HEK293 (cell line): ENCODE results near the gene CDK4.

ENCODE experiments used
- BCL11B ChIP-seq: fragments of 450-650 bp; formaldehyde crosslinking; IDR thresholded peaks from 2 replicates; pipeline ENCODE4 v1.5.1; 2016; ENCODE audit warnings: low read depth, missing biosample characterization, missing genetic modification characterization
- GLIS1 ChIP-seq: fragments of 450-650 bp; formaldehyde crosslinking; IDR thresholded peaks from 2 replicates; pipeline ENCODE4 v1.5.1; 2016; ENCODE audit warnings: missing biosample characterization, missing genetic modification characterization
- HOXA7 ChIP-seq: sonication (generic); formaldehyde crosslinking; IDR thresholded peaks from 2 replicates; pipeline ENCODE4 v1.8.1; 2022; ENCODE audit warnings: missing genetic modification reagents, borderline replicate concordance
- KLF17 ChIP-seq: fragments of 450-650 bp; formaldehyde crosslinking; IDR thresholded peaks from 2 replicates; pipeline ENCODE4 v1.5.1; 2016; ENCODE audit warnings: missing biosample characterization, missing genetic modification characterization
- KLF8 ChIP-seq: fragments of 450-650 bp; formaldehyde crosslinking; IDR thresholded peaks from 2 replicates; pipeline ENCODE4 v1.5.1; 2016; ENCODE audit warnings: missing biosample characterization, missing genetic modification characterization
- MZF1 ChIP-seq: fragments of 450-650 bp; formaldehyde crosslinking; IDR thresholded peaks from 2 replicates; pipeline ENCODE4 v1.5.1; 2017; ENCODE audit warnings: missing biosample characterization, missing genetic modification characterization, borderline replicate concordance
- PRDM6 ChIP-seq: fragments of 450-650 bp; formaldehyde crosslinking; IDR thresholded peaks from 2 replicates; pipeline ENCODE4 v1.5.1; 2017; ENCODE audit warnings: missing biosample characterization, missing genetic modification characterization
- ZBTB6 ChIP-seq: fragments of 450-650 bp; formaldehyde crosslinking; IDR thresholded peaks from 2 replicates; pipeline ENCODE4 v1.5.1; 2017; ENCODE audit warnings: missing biosample characterization, missing genetic modification characterization
- ZNF112 ChIP-seq: fragments of 450-650 bp; formaldehyde crosslinking; IDR thresholded peaks from 2 replicates; pipeline ENCODE4 v1.5.0; 2017; ENCODE audit warnings: missing biosample characterization, missing genetic modification characterization
- ZNF138 ChIP-seq: fragments of 450-650 bp; formaldehyde crosslinking; IDR thresholded peaks from 2 replicates; pipeline ENCODE4 v1.5.1; 2016; ENCODE audit warnings: missing biosample characterization, missing genetic modification characterization, borderline replicate concordance
- ZNF19 ChIP-seq: fragments of 450-650 bp; formaldehyde crosslinking; IDR thresholded peaks from 2 replicates; pipeline ENCODE4; 2016; ENCODE audit warnings: missing biosample characterization, missing genetic modification characterization, low read depth
- ZNF221 ChIP-seq: fragments of 450-650 bp; formaldehyde crosslinking; IDR thresholded peaks from 2 replicates; pipeline ENCODE4 v1.5.1; 2017; ENCODE audit warnings: missing biosample characterization, missing genetic modification characterization, borderline replicate concordance
- ZNF324 ChIP-seq: fragments of 450-650 bp; formaldehyde crosslinking; IDR thresholded peaks from 2 replicates; pipeline ENCODE4 v1.5.1; 2016; ENCODE audit warnings: missing biosample characterization, missing genetic modification characterization
- ZNF354C ChIP-seq: fragments of 450-650 bp; formaldehyde crosslinking; IDR thresholded peaks from 2 replicates; pipeline ENCODE4 v1.5.1; 2016; ENCODE audit warnings: missing biosample characterization, missing genetic modification characterization, low read depth, borderline replicate concordance
- ZNF560 ChIP-seq: fragments of 450-650 bp; formaldehyde crosslinking; IDR thresholded peaks from 2 replicates; pipeline ENCODE4 v1.5.1; 2017; ENCODE audit warnings: missing biosample characterization, missing genetic modification characterization, borderline replicate concordance
- ZNF692 ChIP-seq: fragments of 450-650 bp; formaldehyde crosslinking; IDR thresholded peaks from 2 replicates; pipeline ENCODE4 v1.5.1; 2016; ENCODE audit warnings: missing biosample characterization, missing genetic modification characterization
- ZSCAN4 ChIP-seq: fragments of 450-650 bp; formaldehyde crosslinking; IDR thresholded peaks from 2 replicates; pipeline ENCODE4 v1.5.1; 2017; ENCODE audit warnings: missing biosample characterization, missing genetic modification characterization
- TF ChIP-seq, protein P1 (sequence below): fragments of 450-650 bp; formaldehyde crosslinking; IDR thresholded peaks from 2 replicates; pipeline ENCODE4 v1.5.1; 2016; ENCODE audit warnings: missing biosample characterization, missing genetic modification characterization
- TF ChIP-seq, protein P2 (sequence below): fragments of 450-650 bp; formaldehyde crosslinking; conservative IDR thresholded peaks from 2 replicates; pipeline ENCODE4 v1.5.1; 2016; ENCODE audit warnings: low read depth, missing biosample characterization, missing genetic modification characterization
- TF ChIP-seq, protein P3 (sequence below): fragments of 450-650 bp; formaldehyde crosslinking; IDR thresholded peaks from 2 replicates; pipeline ENCODE4 v1.5.1; 2017; ENCODE audit warnings: missing biosample characterization, mild to moderate bottlenecking, missing genetic modification characterization, moderate library complexity
- TF ChIP-seq, protein P4 (sequence below): fragments of 450-650 bp; formaldehyde crosslinking; IDR thresholded peaks from 2 replicates; pipeline ENCODE4 v1.5.1; 2016; ENCODE audit warnings: missing biosample characterization, missing genetic modification characterization, low read depth

The CDK4 gene

DNA sequence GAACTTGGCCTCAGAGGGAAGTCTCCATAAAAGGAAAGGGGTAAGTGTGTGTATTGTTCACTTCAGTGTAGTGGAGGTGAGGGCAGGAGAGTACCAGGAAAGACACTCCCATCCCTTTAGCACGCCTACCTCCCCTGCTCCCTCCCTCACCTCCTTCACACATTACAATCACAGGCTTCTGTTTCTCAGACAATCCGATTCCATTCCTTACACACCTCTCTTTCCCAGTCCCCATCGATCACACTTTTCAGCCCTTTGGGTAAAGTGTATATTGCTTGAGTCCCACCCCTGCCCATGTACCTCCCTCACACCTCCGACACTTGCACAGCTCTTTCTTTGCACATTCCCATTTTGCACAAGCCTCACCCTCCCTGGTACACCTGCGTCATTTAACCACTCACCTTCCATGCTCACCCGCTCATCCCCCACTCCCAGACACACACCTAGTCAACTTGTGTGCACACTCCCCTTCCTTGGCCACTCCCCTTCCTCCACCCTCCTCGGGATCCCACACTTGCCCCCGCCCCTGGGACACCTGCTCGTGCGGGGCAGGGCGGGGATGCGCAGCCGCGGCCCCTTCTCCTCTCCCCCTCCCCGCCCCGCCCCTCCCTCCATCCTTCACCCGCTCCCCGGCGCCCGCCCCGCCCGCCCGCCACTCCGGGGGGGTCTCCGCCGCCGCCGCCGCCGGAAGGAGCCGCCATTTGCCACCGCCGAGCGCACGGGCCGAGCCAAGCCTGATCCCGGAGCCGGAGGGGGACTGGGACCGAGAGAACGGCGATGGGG, 2.5 kb upstream of the CDK4 start, which contains the start of gene MARCHF9 (continued):
- TF ChIP-seq, protein P1, sequence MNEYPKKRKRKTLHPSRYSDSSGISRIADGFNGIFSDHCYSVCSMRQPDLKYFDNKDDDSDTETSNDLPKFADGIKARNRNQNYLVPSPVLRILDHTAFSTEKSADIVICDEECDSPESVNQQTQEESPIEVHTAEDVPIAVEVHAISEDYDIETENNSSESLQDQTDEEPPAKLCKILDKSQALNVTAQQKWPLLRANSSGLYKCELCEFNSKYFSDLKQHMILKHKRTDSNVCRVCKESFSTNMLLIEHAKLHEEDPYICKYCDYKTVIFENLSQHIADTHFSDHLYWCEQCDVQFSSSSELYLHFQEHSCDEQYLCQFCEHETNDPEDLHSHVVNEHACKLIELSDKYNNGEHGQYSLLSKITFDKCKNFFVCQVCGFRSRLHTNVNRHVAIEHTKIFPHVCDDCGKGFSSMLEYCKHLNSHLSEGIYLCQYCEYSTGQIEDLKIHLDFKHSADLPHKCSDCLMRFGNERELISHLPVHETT = no peak
- TF ChIP-seq KLF17 (tag by site-specific recombination) (peak; percentile 97), HOXA7 (CRISPR knock-in tag) (no peak), GLIS1 (tag by site-specific recombination) (peak; percentile 36), KLF8 (peak; percentile 90), ZNF560 (tag by site-specific recombination) (no peak), MZF1 (tag by site-specific recombination) (no peak), ZNF19 (tag by site-specific recombination) (no peak), ZSCAN4 (no peak), ZNF692 (tag by site-specific recombination) (peak; percentile 45; the same call in 1 of the 2 replicates), ZNF354C (tag by site-specific recombination) (no peak), ZNF112 (no peak), PRDM6 (no peak), ZNF138 (tag by site-specific recombination) (no peak), ZBTB6 (tag by site-specific recombination) (no peak), BCL11B (tag by site-specific recombination) (no peak; the same call in 1 of the 2 replicates), ZNF221 (no peak), ZNF324 (tag by site-specific recombination) (no peak)
- TF ChIP-seq, protein P2, sequence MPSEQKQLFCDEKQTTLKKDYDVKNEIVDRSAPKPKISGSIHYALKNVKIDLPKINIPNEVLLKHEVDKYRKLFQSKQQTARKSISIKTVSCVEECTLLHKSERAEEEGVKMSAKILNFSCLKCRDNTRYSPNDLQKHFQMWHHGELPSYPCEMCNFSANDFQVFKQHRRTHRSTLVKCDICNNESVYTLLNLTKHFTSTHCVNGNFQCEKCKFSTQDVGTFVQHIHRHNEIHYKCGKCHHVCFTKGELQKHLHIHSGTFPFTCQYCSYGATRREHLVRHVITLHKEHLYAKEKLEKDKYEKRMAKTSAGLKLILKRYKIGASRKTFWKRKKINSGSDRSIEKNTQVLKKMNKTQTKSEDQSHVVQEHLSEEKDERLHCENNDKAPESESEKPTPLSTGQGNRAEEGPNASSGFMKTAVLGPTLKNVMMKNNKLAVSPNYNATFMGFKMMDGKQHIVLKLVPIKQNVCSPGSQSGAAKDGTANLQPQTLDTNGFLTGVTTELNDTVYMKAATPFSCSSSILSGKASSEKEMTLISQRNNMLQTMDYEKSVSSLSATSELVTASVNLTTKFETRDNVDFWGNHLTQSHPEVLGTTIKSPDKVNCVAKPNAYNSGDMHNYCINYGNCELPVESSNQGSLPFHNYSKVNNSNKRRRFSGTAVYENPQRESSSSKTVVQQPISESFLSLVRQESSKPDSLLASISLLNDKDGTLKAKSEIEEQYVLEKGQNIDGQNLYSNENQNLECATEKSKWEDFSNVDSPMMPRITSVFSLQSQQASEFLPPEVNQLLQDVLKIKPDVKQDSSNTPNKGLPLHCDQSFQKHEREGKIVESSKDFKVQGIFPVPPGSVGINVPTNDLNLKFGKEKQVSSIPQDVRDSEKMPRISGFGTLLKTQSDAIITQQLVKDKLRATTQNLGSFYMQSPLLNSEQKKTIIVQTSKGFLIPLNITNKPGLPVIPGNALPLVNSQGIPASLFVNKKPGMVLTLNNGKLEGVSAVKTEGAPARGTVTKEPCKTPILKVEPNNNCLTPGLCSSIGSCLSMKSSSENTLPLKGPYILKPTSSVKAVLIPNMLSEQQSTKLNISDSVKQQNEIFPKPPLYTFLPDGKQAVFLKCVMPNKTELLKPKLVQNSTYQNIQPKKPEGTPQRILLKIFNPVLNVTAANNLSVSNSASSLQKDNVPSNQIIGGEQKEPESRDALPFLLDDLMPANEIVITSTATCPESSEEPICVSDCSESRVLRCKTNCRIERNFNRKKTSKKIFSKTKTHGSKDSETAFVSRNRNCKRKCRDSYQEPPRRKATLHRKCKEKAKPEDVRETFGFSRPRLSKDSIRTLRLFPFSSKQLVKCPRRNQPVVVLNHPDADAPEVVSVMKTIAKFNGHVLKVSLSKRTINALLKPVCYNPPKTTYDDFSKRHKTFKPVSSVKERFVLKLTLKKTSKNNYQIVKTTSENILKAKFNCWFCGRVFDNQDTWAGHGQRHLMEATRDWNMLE = no peak
- TF ChIP-seq, protein P3, sequence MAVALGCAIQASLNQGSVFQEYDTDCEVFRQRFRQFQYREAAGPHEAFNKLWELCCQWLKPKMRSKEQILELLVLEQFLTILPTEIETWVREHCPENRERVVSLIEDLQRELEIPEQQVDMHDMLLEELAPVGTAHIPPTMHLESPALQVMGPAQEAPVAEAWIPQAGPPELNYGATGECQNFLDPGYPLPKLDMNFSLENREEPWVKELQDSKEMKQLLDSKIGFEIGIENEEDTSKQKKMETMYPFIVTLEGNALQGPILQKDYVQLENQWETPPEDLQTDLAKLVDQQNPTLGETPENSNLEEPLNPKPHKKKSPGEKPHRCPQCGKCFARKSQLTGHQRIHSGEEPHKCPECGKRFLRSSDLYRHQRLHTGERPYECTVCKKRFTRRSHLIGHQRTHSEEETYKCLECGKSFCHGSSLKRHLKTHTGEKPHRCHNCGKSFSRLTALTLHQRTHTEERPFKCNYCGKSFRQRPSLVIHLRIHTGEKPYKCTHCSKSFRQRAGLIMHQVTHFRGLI (tag by site-specific recombination) = no peak
- TF ChIP-seq, protein P4, sequence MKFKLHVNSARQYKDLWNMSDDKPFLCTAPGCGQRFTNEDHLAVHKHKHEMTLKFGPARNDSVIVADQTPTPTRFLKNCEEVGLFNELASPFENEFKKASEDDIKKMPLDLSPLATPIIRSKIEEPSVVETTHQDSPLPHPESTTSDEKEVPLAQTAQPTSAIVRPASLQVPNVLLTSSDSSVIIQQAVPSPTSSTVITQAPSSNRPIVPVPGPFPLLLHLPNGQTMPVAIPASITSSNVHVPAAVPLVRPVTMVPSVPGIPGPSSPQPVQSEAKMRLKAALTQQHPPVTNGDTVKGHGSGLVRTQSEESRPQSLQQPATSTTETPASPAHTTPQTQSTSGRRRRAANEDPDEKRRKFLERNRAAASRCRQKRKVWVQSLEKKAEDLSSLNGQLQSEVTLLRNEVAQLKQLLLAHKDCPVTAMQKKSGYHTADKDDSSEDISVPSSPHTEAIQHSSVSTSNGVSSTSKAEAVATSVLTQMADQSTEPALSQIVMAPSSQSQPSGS (tag by site-specific recombination) = no peak
